ENCODE results near the gene LDLR.

GRCh38 chr19:11141937-11142527 is 52.8 kb downstream of the LDLR start:
- no peak for TF ChIP-seq CTCF (IDR thresholded peaks at IDR 0.05)
- TF ChIP-seq POLR2A (IDR thresholded peaks at IDR 0.05), result no peak

Measured in tibial nerve (tissue), 3 donors.